Measurements from ENCODE around the gene VPS37C.

The VPS37C gene

DNA sequence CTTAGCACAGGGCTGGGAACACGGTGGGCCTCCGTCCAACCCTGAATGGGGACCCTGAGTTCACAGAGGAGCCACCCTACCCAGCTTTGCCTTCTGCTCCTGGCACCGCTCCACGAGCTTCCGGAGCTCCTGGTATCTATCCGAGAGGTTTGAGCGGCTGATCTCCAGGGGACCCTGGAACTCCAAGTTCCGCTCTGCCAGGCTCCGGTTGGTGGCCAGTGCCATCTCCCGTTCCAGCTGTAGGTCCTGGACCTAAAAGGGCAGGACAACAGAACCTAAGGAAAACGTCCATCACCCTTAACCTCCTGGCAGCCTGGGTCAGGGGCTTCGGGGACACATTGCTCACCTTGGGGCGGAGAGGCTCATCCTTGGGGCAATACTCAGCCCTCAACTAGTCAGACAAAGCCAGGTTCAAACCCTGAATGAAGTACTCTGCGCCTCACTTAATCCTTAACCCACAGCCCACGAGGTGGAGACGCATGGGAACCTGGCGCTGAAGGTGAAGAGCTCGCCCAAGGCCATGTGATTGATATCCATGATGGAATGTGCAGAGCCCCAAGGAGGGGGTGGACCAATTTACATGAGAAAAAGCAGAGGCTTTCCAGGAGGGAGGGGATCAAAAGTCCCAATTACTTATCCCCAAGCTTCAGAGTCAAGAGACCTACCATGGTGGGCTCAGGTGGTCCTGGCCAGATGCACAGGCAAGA is 27.1 kb downstream of the VPS37C start:
- TF ChIP-seq, protein P1, sequence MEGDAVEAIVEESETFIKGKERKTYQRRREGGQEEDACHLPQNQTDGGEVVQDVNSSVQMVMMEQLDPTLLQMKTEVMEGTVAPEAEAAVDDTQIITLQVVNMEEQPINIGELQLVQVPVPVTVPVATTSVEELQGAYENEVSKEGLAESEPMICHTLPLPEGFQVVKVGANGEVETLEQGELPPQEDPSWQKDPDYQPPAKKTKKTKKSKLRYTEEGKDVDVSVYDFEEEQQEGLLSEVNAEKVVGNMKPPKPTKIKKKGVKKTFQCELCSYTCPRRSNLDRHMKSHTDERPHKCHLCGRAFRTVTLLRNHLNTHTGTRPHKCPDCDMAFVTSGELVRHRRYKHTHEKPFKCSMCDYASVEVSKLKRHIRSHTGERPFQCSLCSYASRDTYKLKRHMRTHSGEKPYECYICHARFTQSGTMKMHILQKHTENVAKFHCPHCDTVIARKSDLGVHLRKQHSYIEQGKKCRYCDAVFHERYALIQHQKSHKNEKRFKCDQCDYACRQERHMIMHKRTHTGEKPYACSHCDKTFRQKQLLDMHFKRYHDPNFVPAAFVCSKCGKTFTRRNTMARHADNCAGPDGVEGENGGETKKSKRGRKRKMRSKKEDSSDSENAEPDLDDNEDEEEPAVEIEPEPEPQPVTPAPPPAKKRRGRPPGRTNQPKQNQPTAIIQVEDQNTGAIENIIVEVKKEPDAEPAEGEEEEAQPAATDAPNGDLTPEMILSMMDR (conservative IDR thresholded peaks at IDR 0.05) = no peak
- H3K27ac ChIP-seq = no peak overlapping the region

DNA sequence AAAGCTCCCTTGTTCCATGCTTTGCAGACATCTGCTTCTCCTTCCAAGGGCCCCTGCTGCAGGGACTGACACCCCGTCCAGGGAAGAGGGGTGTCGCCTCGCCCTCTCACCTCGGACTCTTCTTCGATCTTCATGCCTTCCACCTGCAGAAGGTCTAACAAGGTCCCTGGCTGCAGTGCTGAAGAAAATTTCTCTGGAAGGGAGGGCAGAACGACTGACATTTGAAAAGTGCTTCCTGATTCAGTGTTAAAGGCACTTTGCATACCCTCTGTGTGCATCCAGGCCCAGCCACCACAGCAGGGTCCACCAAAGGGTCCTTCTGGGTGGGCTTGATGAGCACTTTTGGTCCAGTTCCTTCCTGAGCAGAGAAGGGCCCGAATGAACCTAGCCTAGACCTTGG is 28.1 kb downstream of the VPS37C start:
- 0 out of 2 replicates have a peak overlapping the region, but pooled peaks have one; percentile 84 for H3K27ac ChIP-seq
- TF ChIP-seq, protein P1 (conservative IDR thresholded peaks at IDR 0.05) = no peak

DNA sequence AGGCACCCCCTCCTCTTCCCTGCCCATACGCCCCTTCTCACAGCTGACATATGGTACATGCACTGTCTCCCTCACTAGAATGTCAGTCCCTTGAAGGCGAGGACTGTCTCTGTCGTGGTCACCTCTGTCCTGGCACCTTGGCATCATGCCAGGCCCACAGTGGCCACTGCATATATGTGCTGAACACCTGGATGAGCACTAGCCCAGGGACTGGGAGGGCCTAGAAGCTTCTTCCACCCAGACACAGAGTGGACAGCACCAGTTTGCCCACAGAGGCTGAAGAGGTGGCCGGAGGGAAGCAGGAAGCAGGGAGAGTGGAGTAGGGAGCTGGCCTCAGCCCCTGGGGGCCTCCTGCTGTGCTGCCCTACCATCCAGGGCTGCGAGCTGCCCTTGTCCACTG is 28.6 kb downstream of the VPS37C start:
- 0 out of 2 replicates have a peak overlapping the region, but pooled peaks have one; percentile 84 for H3K27ac ChIP-seq

DNA sequence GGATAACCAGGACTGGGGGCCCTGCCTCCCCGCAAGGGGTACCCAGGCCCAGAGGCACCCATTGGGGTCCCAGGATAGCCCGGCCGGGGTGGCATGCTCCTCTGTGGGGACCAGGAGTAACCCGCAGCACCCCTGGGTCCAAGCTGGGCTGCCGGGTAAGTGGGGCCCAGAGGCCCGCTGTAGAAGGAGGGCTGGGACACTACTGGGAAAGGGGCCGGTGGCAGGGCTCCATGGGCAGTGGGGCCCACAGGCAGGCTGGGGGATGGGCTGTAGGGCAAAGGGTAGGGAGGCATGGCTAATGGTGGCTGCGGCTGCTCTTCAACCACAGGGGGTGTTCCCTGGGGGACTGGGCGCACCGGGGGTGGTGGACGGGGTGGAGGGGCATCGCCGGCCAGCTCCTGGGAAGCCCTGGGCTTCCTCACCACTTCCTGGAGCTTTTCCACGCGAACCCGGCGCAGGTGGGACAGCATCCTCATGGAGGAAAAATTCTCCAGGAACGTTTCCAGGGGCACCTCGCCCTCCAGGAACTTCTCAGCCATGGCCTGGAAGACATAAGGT is 29.1 kb downstream of the VPS37C start:
- TF ChIP-seq, protein P1 (conservative IDR thresholded peaks at IDR 0.05) = no peak
- peak overlapping the region; percentile 84; the same call in 1 of the 2 replicates for H3K27ac ChIP-seq

More for the DNA sequence above, 28.6 kb downstream of the VPS37C start:
- TF ChIP-seq, protein P1 (conservative IDR thresholded peaks at IDR 0.05) = no peak

DNA sequence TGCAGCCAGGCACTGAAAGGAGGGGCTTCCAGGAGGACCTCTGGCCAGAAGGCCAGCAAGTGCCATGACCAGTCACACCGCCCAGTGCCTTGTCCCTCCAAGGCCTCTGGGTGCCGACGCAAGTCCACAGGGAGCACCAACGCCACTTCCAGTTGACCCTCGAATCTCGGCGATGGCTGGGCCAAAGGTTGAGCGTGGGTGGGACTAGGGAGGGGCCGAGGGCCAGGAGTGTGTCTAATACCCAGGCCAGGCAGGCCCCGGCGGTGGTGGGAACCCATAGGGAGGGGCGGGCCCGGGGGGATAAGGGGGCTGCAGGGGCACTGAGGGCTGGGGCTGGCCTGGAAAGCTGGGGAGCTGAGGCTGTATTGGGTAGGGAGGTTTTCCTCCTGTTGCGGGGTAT is 29.6 kb downstream of the VPS37C start:
- TF ChIP-seq, protein P1 (conservative IDR thresholded peaks at IDR 0.05) = no peak
- peak overlapping the region; percentile 84 for H3K27ac ChIP-seq

DNA sequence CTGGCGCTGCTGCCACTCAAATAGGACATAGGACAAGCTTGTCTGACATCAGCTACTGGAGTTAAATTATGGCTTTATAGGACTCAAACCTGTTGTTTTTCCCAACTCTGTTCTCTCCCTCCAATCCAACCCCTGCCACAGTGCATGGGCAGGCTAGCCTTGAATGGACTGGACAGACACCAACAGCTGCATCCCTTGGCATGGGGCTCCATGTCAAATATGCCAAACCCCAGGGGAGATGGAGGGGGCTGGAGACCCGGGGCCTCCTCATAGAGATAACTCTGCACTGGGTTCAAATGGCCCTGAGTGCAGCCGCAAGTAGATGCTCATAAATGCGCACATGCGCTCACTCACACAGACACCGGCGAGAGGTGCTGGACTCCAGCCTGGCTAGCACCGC is 30.0 kb downstream of the VPS37C start:
- H3K27ac ChIP-seq = peak overlapping the region; percentile 84
- TF ChIP-seq, protein P1 (conservative IDR thresholded peaks at IDR 0.05) = no peak

DNA sequence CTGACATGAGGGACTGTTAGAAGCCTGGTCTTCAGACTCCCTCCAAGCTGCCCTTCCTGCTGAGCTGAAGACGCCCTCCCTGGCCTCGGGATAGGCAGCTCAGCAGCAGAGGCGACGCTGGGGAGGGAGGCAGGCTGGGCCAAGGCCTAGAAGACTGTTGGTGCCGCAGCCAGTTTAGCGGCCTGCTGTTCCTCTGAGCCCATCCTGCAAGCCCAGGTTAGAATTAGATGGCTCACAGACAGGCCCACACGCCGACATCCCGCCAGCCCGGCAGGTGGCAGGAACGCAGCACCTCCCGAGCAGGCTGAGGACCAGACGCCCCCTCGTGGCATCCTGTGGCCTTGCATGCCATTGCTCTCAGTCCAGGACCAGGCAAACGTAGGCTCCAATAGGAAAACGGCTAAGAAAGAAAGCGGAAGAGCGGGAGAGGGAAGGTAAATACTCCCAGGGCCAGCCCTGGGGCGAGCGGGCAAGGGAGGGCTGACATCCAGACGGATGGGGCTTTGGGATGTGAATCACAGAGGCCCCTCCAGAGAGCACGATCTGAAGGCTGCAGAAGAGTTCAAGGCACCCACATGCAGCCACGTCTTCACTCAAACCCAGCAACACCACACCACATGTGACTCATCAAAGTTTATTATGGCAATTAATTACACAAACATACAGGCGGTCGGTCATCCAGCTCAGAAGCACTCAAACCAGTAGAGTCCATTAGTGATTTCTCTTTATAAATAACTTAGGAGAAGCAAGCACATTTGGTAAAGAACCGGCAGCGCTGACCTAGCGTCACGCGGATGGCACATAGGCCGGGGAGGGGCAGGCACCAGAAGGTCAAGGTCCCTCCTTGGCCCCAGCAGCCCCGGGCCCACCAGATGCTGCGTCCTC is 31.3 kb downstream of the VPS37C start:
- H3K27ac ChIP-seq = peak overlapping the region; percentile 84

More for the DNA sequence above, 31.3 kb downstream of the VPS37C start:
- TF ChIP-seq, protein P1 (conservative IDR thresholded peaks at IDR 0.05) = peak; percentile 99

Data from VCaP (cell line).